NT2/D1 (cell line): ENCODE measurements around the gene RIMBP3C.
"Not testable (repeated sequence)": the region's sequence is repeated elsewhere in the genome, so short reads cannot be mapped to it uniquely, and the experiment has no call there.

ENCODE experiments used
- YY1 ChIP-seq: IDR thresholded peaks from 2 replicates; pipeline ENCODE4 v1.6.1; 2011; ENCODE audit not compliant: insufficient read length, insufficient read depth
- ZNF274 ChIP-seq: IDR thresholded peaks from 2 replicates; pipeline ENCODE4 v1.6.1; 2011; ENCODE audit warnings: mild to moderate bottlenecking, low read depth, low read length

- not testable (repeated sequence) for TF ChIP-seq ZNF274, YY1
These were observed 34.7 kb downstream of the RIMBP3C start for GRCh38 chr22:21516522-21516921.
